IPS-15b (cell line): ENCODE results near the gene PTGER3.

Experiments used
- H3K27me3 ChIP-seq: one replicate; pipeline ENCODE4 v1.6.1; 2013; ENCODE audit warnings: low read length; ENCODE audit not compliant: control insufficient read depth, insufficient read depth
- H3K36me3 ChIP-seq: one replicate; pipeline ENCODE4 v1.6.1; 2013; ENCODE audit warnings: low read length; ENCODE audit not compliant: control insufficient read depth, insufficient read depth
- H3K4me1 ChIP-seq: one replicate; pipeline ENCODE4 v1.6.1; 2013; ENCODE audit warnings: mild to moderate bottlenecking, low read length; ENCODE audit not compliant: control insufficient read depth, insufficient read depth
- H3K4me3 ChIP-seq: one replicate; pipeline ENCODE4 v1.5.1; 2013; ENCODE audit warnings: low read depth, low read length
- H3K9ac ChIP-seq: one replicate; pipeline ENCODE4 v1.6.1; 2013; ENCODE audit warnings: low read depth, mild to moderate bottlenecking, low read length
- H3K9me3 ChIP-seq: one replicate; pipeline ENCODE4 v1.6.1; 2013; ENCODE audit warnings: mild to moderate bottlenecking, low read length; ENCODE audit not compliant: control insufficient read depth, insufficient read depth

Gene PTGER3

DNA sequence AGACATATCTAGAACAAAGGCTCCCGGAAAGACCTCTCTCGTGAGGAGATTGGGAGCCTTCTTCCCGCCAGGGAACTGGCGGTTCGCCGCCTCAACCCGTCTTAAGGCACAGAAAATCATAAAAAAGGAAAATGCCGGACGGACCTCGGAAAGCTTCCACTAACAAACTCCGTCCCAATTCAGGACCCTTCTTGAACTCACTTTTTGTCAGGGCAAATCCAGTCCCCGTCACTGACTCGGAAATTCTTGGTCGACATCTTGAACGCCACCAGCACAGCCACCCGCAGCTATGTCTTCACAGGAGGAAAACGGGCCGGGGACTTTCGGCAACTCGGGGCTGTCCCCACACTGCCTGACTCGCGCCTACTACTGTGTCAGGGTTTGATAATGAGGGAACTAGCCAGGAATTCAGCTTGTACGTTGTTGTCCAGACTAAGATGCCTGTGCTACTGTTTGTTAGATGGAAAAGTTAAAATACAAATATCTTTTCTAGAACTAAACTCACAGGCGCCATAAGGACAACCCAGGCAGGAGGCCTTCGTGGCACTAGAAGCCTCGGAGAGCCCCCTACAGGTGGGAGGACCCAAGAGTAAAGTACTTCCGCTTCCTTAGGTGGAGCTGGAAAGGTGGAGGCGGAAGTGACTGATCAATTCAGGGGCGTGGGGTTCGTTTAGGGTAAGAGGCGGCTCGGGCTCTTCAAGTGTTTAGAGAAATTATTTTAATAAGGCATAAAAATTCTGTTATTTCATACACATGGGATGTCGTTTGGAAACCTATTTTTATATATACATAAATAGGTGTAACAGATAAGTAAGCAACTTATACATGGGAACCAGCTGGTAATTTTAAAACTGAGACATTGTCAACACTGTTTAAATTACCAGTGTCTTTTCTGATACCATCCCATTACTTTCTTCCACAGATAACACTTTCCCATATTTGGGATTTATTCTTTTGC lies 33.4 kb upstream of the PTGER3 start, which contains the start of gene ZRANB2:
Gene ZRANB2 (minus strand): TSS at position 297 of the 958 bp plus-strand sequence. CDS start 40 bp downstream, at position 257.
- peaks cover 9% of the 10 kb centered on the region for H3K36me3 ChIP-seq
- H3K9ac ChIP-seq = peak within 1 kb of the TSS; percentile 98
- no peaks in the 10 kb centered on the region for H3K4me1 ChIP-seq
- peaks cover 4% of the 10 kb centered on the region for H3K27me3 ChIP-seq
- H3K4me3 ChIP-seq = peak within 1 kb of the TSS; percentile 91
- no peaks in the 10 kb centered on the region for H3K9me3 ChIP-seq

DNA sequence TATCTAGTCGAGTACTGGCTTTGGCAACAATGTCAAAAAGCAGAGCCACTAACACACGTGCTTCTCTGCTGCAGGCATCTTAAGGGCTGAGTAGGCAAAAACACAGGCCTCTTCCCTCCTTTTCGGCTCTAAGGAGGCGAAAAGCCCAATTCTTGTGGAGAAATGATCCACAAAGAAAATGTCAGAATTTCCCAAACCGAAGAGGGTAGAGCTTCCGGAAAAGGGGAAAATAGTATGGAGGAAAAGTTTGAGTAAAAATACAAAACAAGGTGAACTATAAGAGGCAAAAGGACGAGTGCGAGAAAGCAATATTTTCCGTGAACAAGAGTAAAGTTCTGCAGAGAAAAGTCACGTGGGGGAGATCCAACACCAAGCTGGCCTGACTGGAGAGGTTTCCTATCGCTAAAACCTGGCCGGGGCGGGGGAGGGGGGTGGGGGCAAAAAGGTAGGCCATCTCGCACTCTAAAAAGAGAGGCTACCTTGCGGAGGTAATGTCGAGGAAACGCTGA lies 32.7 kb upstream of the PTGER3 start:
- no peaks in the 10 kb centered on the region for H3K9me3 ChIP-seq
- peaks cover 1% of the 10 kb centered on the region for H3K27me3 ChIP-seq
- H3K4me1 ChIP-seq = no peaks in the 10 kb centered on the region
- peak overlapping the region; percentile 98 for H3K9ac ChIP-seq
- peak overlapping the region; percentile 91 for H3K4me3 ChIP-seq
- H3K36me3 ChIP-seq = peaks cover 9% of the 10 kb centered on the region

DNA sequence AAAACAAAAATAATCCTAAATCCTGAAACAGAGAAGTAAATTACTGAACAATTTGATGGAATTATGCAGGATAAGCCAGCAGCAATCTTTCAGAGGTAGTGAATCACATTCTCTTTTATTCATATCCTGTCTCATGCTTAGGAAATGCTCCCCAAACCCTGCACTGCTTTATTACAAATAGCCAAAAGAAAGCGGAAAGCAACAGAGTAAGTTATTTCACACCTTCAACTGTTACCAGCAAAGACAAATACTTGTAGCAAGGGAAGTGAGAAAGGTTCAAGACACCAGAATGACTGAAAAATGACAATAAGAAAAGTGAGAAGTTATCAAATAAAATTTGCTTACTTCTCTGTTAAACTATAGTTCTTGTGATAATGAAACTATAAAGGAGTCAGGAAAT lies 27.1 kb upstream of the PTGER3 start:
- H3K27me3 ChIP-seq = no peaks in the 10 kb centered on the region
- H3K9me3 ChIP-seq = no peaks in the 10 kb centered on the region
- peaks cover 16% of the 10 kb centered on the region for H3K36me3 ChIP-seq
- no peaks in the 10 kb centered on the region for H3K4me1 ChIP-seq
- H3K9ac ChIP-seq = no peak overlapping the region
- no peak overlapping the region for H3K4me3 ChIP-seq

DNA sequence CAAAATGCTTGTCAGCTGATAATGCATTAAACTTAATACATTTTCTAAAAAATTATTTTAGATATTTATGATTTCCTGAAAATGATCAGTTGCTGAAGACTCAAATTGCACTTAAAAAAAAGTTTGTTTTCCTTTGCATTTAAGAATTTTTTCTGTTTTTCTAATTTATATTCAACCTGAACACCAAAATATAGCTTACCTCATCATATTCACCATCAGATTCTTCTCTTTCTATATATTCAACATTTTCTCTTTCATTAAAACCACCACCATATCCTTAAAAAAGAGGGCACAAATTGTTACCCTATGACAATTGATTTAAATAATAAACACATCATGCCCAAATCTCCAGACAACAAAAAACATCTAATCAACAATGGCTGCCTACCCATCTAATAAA lies 24.7 kb upstream of the PTGER3 start:
- peaks cover 7% of the 10 kb centered on the region for H3K36me3 ChIP-seq
- no peak overlapping the region for H3K4me3 ChIP-seq
- H3K4me1 ChIP-seq = no peaks in the 10 kb centered on the region
- no peak overlapping the region for H3K9ac ChIP-seq
- no peaks in the 10 kb centered on the region for H3K9me3 ChIP-seq
- H3K27me3 ChIP-seq = no peaks in the 10 kb centered on the region

DNA sequence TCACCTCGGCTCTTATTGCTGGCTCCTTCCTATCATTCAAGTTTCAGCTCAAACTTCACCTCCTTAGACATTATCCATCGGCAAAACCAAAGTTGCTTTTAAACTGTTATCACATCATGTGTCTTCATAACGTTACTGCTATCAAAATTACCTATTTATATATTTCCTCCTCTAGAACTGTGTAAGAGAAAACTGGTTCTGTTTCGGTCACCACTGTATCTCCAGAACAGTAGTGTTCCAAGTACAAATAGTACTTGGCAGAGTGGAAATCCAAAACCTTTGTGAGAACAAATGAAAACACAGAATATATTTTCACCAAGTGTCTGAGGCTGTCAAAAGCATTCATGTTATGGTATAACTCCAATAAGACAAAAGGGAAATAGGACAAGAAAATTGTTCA lies 24.1 kb upstream of the PTGER3 start:
- Histone ChIP-seq H3K27me3 (no peaks in the 10 kb centered on the region), H3K4me1 (no peaks in the 10 kb centered on the region), H3K9me3 (no peaks in the 10 kb centered on the region), H3K9ac (no peak overlapping the region), H3K4me3 (no peak overlapping the region), H3K36me3 (peaks cover 7% of the 10 kb centered on the region)

DNA sequence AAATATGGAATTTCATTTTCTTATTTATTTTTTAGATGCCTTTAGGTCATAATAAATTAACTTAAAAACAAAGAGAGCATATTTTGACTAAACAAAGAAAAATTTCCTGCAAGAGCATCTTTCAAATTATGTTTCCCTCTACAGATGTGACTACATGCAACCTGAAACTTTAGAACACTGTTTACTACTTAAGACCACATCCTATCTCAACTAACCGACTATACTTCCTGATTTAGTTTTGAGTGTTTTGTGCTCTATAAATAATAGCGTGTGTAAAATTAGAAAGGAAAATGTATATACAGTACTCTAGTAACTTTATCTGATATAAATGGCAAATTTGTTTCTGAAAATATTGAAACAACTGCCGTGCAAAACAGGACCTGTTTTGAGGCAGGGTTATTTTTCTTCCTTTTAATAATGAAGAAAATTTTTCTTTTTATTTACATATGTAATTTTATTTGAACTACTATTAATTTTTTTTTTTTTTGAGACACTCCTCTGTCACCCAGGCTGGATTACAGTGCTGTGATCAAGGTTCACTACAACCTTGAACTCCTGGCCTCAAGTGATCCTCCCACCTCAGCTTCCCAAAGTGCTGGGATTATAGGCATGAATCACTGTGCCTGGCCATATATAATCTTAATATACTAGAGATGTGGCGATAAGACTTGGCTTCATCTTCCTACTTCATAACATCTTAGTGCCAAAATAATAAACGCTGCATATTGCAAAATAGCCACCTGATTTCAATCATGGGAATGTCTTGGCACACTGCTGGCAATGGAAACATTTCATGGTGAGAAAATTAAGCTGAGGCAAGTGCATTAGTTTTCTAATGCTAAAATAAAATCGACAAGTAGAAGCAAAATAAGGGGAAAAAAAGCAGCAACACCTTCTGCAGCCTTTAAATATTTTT lies 21.0 kb upstream of the PTGER3 start:
- Histone ChIP-seq H3K4me1 (no peaks in the 10 kb centered on the region), H3K36me3 (peaks cover 15% of the 10 kb centered on the region), H3K4me3 (no peak overlapping the region), H3K9me3 (no peaks in the 10 kb centered on the region), H3K27me3 (no peaks in the 10 kb centered on the region), H3K9ac (no peak overlapping the region)

DNA sequence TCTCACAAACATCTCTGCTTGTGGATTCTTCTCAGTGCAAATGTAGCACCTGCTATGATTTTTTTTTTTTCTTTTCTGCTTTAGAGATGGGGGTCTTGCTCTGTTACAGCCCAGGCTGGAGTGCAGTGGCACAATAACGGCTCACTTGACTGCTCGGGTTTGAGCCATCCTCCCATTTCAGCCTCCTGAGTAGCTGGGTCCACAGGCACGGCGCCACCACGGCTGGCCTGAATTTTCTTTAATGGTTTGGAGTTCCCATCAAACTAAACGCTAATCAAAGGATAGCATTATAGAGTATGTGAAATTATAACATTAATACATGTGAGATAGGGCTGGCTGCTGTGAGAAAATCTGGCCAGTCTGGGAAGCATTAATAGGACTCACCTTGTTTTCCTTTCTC lies 7.2 kb upstream of the PTGER3 start:
- H3K9me3 ChIP-seq = no peaks in the 10 kb centered on the region
- H3K4me1 ChIP-seq = no peaks in the 10 kb centered on the region
- no peak overlapping the region for H3K4me3 ChIP-seq
- peaks cover 2% of the 10 kb centered on the region for H3K27me3 ChIP-seq
- no peak overlapping the region for H3K9ac ChIP-seq
- H3K36me3 ChIP-seq = no peaks in the 10 kb centered on the region

DNA sequence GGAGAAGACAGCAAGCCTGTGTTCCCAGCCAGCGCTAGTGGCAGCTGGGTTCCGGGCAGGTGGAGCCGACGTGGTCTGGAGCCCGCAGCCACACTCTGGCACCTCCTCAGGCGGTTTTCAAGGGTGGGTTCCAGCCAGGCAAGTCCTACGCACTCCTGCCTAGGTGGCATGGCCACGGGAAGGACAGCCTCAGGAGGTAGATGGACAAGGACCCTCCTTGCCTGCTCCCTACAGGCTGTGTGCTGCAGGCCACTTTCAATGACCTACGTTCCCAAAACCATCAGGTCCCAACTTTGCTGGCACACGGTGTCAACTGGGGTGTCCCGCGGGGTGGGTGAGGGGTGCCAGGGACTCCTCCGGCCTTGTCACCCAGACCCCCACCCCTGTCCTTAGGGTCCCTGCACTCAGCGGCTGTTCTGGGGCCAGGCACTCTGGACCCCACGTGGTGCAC lies 6.7 kb upstream of the PTGER3 start:
- H3K4me3 ChIP-seq = no peak overlapping the region
- H3K9ac ChIP-seq = no peak overlapping the region
- H3K36me3 ChIP-seq = no peaks in the 10 kb centered on the region
- no peaks in the 10 kb centered on the region for H3K4me1 ChIP-seq
- no peaks in the 10 kb centered on the region for H3K9me3 ChIP-seq
- peaks cover 5% of the 10 kb centered on the region for H3K27me3 ChIP-seq

DNA sequence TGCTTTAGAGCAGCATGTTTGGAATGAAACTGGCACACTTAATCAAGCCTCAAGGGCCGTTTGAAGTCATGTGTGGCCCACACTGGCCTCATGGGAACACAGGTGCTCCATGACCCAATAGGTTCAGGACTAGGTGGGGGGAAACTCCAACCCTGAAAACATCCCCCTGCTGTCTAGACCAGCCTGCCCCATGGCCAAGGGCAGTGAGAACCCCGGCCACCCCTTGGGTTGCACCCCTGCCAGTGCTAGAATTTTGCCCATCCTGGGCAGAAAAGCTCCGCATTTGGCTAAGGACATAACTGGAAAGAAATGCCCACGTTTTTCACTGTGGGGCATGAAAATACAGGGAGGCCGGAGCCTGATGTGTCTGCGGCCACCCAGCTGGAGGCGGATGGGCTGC lies 6.1 kb upstream of the PTGER3 start:
- H3K4me1 ChIP-seq = no peaks in the 10 kb centered on the region
- H3K36me3 ChIP-seq = no peaks in the 10 kb centered on the region
- H3K27me3 ChIP-seq = peaks cover 10% of the 10 kb centered on the region
- H3K9me3 ChIP-seq = no peaks in the 10 kb centered on the region
- no peak overlapping the region for H3K9ac ChIP-seq
- no peak overlapping the region for H3K4me3 ChIP-seq

DNA sequence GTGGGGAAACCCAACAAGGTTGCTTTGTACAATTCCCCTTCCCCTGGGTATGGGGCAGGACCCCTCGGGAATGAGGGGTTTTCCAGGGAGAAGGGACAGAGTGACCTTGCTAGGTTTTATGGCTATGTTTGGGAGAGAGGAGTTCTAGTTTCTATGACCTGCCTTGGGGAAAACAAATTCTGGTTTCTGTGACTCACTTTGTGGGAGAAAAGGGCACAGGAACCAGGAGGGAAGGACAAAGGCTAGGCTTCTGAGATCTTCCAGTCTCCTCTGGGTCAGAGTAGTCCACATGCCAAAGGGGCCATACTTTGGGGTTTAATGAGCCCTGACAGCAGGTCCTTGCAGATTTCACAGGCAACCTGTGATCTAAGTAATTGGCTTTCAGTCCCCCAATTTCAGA lies 5.5 kb upstream of the PTGER3 start:
- Histone ChIP-seq H3K4me1 (no peaks in the 10 kb centered on the region), H3K36me3 (no peaks in the 10 kb centered on the region), H3K9me3 (no peaks in the 10 kb centered on the region), H3K9ac (no peak overlapping the region), H3K4me3 (no peak overlapping the region), H3K27me3 (peaks cover 16% of the 10 kb centered on the region)

DNA sequence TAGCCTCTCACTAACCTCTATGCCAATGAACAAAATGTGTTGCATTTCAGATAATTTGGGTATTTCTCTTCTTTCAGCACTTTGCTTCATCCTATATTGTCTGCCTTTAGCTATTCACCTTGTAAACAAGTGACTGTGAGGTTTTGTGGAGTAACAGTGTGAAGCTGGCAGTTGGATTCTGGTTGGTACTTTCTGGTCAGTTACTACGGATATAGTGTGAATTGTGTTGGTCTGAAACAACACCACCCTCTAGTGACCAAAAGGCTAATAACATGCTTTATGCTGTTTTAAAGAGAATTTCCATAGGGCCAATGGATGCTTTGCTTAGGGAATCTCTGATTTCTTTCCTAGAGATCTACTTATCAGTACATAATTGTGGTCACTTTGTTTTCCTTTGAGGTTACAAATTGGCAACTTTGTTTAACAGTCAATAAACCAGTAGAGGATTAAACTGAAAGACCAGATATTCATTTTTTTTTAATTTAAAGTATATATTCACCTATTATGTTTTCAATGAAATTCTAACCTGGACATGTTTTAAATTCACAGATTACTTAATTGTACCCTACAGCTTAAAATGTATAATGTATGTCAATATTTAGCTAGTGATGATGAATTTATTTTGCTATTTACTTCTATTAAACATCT lies 2.5 kb upstream of the PTGER3 start:
- Histone ChIP-seq H3K4me3 (no peak overlapping the region), H3K9ac (no peak overlapping the region), H3K4me1 (no peaks in the 10 kb centered on the region), H3K36me3 (no peaks in the 10 kb centered on the region), H3K27me3 (peaks cover 41% of the 10 kb centered on the region), H3K9me3 (no peaks in the 10 kb centered on the region)
